ENCODE results near the gene NR5A2. TPM values are rescaled to one million over a fixed set of nuclear protein-coding genes. Genes with fewer than 3 reads are reported as not detected.

The NR5A2 gene
- polyA plus RNA-seq, 2 donors, result 0.31 to 0.37 TPM

DNA sequence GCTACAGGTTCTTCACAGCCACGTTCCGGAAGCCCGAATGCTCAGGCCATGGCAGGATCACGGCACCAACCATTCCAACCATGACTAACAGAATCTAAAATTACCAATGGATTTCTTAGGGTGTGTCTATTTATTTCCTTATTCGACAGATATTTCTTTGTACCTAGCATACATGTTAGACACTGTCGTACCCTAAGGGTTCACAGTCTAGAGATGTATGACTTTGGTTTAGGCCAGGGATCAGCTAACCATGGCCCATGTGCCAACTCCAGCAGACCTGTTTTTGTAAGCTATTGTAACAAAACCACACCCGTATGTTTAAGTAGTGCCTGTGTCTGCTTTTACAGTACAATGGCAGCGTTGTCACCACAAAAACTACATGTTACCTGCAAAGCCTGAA, 167.0 kb downstream of the NR5A2 start:
- Histone ChIP-seq H3K36me3 (ENCODE audit: control insufficient read depth in 2 of 2, insufficient read depth in 2 of 2, low read length in 1 of 2) (no peaks in the 10 kb centered on the region), H3K4me3 (ENCODE audit: low read depth in 1 of 2, low read length in 2 of 2) (no peak overlapping the region), H3K9me3 (ENCODE audit: control insufficient read depth in 2 of 2, insufficient read depth in 1 of 2, low read depth in 1 of 2, low read length in 1 of 2) (no peaks in the 10 kb centered on the region), H3K4me1 (ENCODE audit: control insufficient read depth in 2 of 2, insufficient read depth in 2 of 2, low read length in 1 of 2) (no peaks in the 10 kb centered on the region), H3K27ac (ENCODE audit: low read depth in 2 of 2, low read length in 1 of 2) (no peak overlapping the region), H3K27me3 (ENCODE audit: control insufficient read depth in 1 of 2, insufficient read depth in 2 of 2, low read length in 2 of 2) (no peaks in the 10 kb centered on the region)
- WGBS, 2 donors, result 56 to 68% methylated on average over 8 of the region's 8 CpGs

- Histone ChIP-seq H3K9me3 (ENCODE audit: control insufficient read depth in 2 of 2, insufficient read depth in 1 of 2, low read depth in 1 of 2, low read length in 1 of 2) (peaks cover 0 to 8% of the 10 kb centered on the region in 2 donors), H3K27me3 (ENCODE audit: control insufficient read depth in 1 of 2, insufficient read depth in 2 of 2, low read length in 2 of 2) (peaks cover 0 to 4% of the 10 kb centered on the region in 2 donors), H3K27ac (ENCODE audit: low read depth in 2 of 2, low read length in 1 of 2) (no peak overlapping the region), H3K4me3 (ENCODE audit: low read depth in 1 of 2, low read length in 2 of 2) (no peak overlapping the region), H3K4me1 (ENCODE audit: control insufficient read depth in 2 of 2, insufficient read depth in 2 of 2, low read length in 1 of 2) (no peaks in the 10 kb centered on the region), H3K36me3 (ENCODE audit: control insufficient read depth in 2 of 2, insufficient read depth in 2 of 2, low read length in 1 of 2) (no peaks in the 10 kb centered on the region)
- WGBS, 2 donors, result 51 to 59% methylated on average over 3 of the region's 3 CpGs
These were observed 170.7 kb downstream of the NR5A2 start for GRCh38 chr1:200198236-200198635.

- Histone ChIP-seq H3K27me3 (ENCODE audit: control insufficient read depth in 1 of 2, insufficient read depth in 2 of 2, low read length in 2 of 2) (peaks cover 0 to 1% of the 10 kb centered on the region in 2 donors), H3K9me3 (ENCODE audit: control insufficient read depth in 2 of 2, insufficient read depth in 1 of 2, low read depth in 1 of 2, low read length in 1 of 2) (peaks cover 0 to 6% of the 10 kb centered on the region in 2 donors), H3K27ac (ENCODE audit: low read depth in 2 of 2, low read length in 1 of 2) (no peak overlapping the region), H3K4me1 (ENCODE audit: control insufficient read depth in 2 of 2, insufficient read depth in 2 of 2, low read length in 1 of 2) (no peaks in the 10 kb centered on the region), H3K4me3 (ENCODE audit: low read depth in 1 of 2, low read length in 2 of 2) (no peak overlapping the region), H3K36me3 (ENCODE audit: control insufficient read depth in 2 of 2, insufficient read depth in 2 of 2, low read length in 1 of 2) (no peaks in the 10 kb centered on the region)
- WGBS, 2 donors, result 85 to 91% methylated on average over 5 of the region's 5 CpGs
These were observed 177.9 kb downstream of the NR5A2 start for GRCh38 chr1:200205216-200205995.

DNA sequence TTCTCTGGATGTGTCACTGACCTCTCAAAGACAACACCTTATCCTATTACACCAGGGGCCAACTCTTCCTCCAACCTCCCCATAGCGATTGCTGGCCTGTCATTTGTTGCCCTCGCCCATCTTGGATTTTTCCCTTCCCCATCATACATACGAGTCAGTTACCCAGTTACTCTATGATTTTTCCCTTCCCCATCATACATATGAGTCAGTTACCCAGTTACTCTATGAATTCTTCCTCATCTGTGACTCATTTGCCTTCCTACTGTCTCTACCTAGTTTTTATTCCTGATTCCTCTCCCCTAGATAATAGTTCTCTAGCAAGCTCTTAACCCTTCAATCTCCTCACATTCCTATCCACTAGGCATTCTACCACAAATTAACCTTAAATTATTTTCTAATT, 178.8 kb downstream of the NR5A2 start:
- no peaks in the 10 kb centered on the region for H3K4me1 ChIP-seq (ENCODE audit: control insufficient read depth in 2 of 2, insufficient read depth in 2 of 2, low read length in 1 of 2)
- H3K9me3 ChIP-seq (ENCODE audit: control insufficient read depth in 2 of 2, insufficient read depth in 1 of 2, low read depth in 1 of 2, low read length in 1 of 2), result no peaks in the 10 kb centered on the region
- H3K4me3 ChIP-seq (ENCODE audit: low read depth in 1 of 2, low read length in 2 of 2), result no peak overlapping the region
- H3K36me3 ChIP-seq (ENCODE audit: control insufficient read depth in 2 of 2, insufficient read depth in 2 of 2, low read length in 1 of 2), result no peaks in the 10 kb centered on the region
- 77 to 86% methylated on average over 3 of the region's 3 CpGs for WGBS, 2 donors
- no peaks in the 10 kb centered on the region for H3K27me3 ChIP-seq (ENCODE audit: control insufficient read depth in 1 of 2, insufficient read depth in 2 of 2, low read length in 2 of 2)
- no peak overlapping the region for H3K27ac ChIP-seq (ENCODE audit: low read depth in 2 of 2, low read length in 1 of 2)

GRCh38 chr1:200206761-200207160, 179.3 kb downstream of the NR5A2 start:
- WGBS, 2 donors, result 36 to 48% methylated on average over 1 of the region's 1 CpG

DNA sequence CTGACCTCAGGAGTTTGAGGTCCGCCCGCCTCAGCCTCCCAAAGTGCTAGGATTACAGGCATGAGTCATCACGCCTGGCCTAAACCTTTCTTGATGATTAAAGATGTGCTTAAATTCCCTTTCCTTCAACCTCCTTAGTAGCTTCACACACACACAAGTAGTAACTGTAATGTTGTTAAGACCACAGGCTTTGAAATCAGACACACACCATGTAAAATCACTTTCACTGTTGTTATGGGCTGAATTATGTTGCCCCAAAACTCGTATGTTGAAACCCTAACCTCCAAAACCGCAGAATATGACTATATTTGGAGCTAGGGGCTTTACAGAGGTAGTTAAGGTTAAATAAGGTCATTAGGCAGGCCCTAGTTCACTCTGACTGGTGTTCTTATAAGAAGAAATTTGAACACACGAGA, 180.2 kb downstream of the NR5A2 start:
- Histone ChIP-seq H3K4me3 (ENCODE audit: low read depth in 1 of 2, low read length in 2 of 2) (no peak overlapping the region), H3K9me3 (ENCODE audit: control insufficient read depth in 2 of 2, insufficient read depth in 1 of 2, low read depth in 1 of 2, low read length in 1 of 2) (no peaks in the 10 kb centered on the region), H3K27ac (ENCODE audit: low read depth in 2 of 2, low read length in 1 of 2) (no peak overlapping the region), H3K36me3 (ENCODE audit: control insufficient read depth in 2 of 2, insufficient read depth in 2 of 2, low read length in 1 of 2) (no peaks in the 10 kb centered on the region), H3K4me1 (ENCODE audit: control insufficient read depth in 2 of 2, insufficient read depth in 2 of 2, low read length in 1 of 2) (no peaks in the 10 kb centered on the region), H3K27me3 (ENCODE audit: control insufficient read depth in 1 of 2, insufficient read depth in 2 of 2, low read length in 2 of 2) (no peaks in the 10 kb centered on the region)
- 76 to 79% methylated on average over 6 of the region's 6 CpGs for WGBS, 2 donors

More at GRCh38 chr1:200206761-200207160, 179.3 kb downstream of the NR5A2 start:
- Histone ChIP-seq H3K4me3 (ENCODE audit: low read depth in 1 of 2, low read length in 2 of 2) (no peak overlapping the region), H3K27me3 (ENCODE audit: control insufficient read depth in 1 of 2, insufficient read depth in 2 of 2, low read length in 2 of 2) (no peaks in the 10 kb centered on the region), H3K27ac (ENCODE audit: low read depth in 2 of 2, low read length in 1 of 2) (no peak overlapping the region), H3K4me1 (ENCODE audit: control insufficient read depth in 2 of 2, insufficient read depth in 2 of 2, low read length in 1 of 2) (no peaks in the 10 kb centered on the region), H3K36me3 (ENCODE audit: control insufficient read depth in 2 of 2, insufficient read depth in 2 of 2, low read length in 1 of 2) (no peaks in the 10 kb centered on the region), H3K9me3 (ENCODE audit: control insufficient read depth in 2 of 2, insufficient read depth in 1 of 2, low read depth in 1 of 2, low read length in 1 of 2) (no peaks in the 10 kb centered on the region)

DNA sequence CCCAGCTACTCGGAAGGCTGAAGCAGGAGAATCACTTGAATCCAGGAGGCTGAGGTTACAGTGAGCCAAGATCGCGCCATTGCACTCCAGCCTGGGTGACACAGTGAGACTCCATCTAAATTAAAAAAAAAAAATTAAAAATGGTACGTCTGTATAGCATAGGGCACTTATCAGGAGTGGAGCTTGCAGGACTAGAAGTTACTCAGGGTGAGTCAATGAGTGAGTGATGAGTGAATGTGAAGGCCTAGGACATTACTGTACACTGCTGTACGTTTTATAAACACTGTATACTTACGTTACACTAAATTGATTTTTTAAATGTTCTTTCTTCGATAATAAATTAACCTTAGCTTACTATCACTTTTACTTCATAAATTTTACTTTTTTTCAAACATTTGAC, 183.6 kb downstream of the NR5A2 start:
- 80 to 84% methylated on average over 7 of the region's 7 CpGs for WGBS, 2 donors
- Histone ChIP-seq H3K4me3 (ENCODE audit: low read depth in 1 of 2, low read length in 2 of 2) (no peak overlapping the region), H3K27ac (ENCODE audit: low read depth in 2 of 2, low read length in 1 of 2) (no peak overlapping the region), H3K36me3 (ENCODE audit: control insufficient read depth in 2 of 2, insufficient read depth in 2 of 2, low read length in 1 of 2) (no peaks in the 10 kb centered on the region), H3K4me1 (ENCODE audit: control insufficient read depth in 2 of 2, insufficient read depth in 2 of 2, low read length in 1 of 2) (no peaks in the 10 kb centered on the region), H3K9me3 (ENCODE audit: control insufficient read depth in 2 of 2, insufficient read depth in 1 of 2, low read depth in 1 of 2, low read length in 1 of 2) (peaks cover 0 to 2% of the 10 kb centered on the region in 2 donors), H3K27me3 (ENCODE audit: control insufficient read depth in 1 of 2, insufficient read depth in 2 of 2, low read length in 2 of 2) (no peaks in the 10 kb centered on the region)

DNA sequence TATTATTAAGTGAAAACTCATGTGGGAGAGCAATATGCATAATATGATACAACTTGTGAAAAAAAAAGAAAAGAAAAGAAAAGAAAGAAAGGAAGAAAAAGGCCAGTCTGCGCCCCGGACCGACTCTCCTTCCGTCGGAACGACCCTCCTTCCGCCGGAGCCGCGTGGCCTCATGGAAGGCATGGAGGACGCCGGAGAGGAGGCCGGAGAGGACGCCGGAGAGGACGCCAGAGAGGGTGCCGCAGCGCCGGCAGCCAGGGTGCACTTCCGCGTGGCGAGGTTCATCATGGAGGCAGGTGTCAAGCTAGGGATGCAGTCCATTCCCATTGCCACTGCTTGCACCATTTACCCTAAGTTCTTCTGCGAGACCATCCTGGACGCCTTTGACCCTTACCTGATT, 185.9 kb downstream of the NR5A2 start:
- no peaks in the 10 kb centered on the region for H3K27me3 ChIP-seq (ENCODE audit: control insufficient read depth in 1 of 2, insufficient read depth in 2 of 2, low read length in 2 of 2)
- H3K36me3 ChIP-seq (ENCODE audit: control insufficient read depth in 2 of 2, insufficient read depth in 2 of 2, low read length in 1 of 2), result no peaks in the 10 kb centered on the region
- H3K9me3 ChIP-seq (ENCODE audit: control insufficient read depth in 2 of 2, insufficient read depth in 1 of 2, low read depth in 1 of 2, low read length in 1 of 2), result peaks cover 0 to 2% of the 10 kb centered on the region in 2 donors
- H3K27ac ChIP-seq (ENCODE audit: low read depth in 2 of 2, low read length in 1 of 2), result no peak overlapping the region
- 96 to 98% methylated on average over 21 to 24 of the region's 24 CpGs for WGBS, 2 donors
- no peaks in the 10 kb centered on the region for H3K4me1 ChIP-seq (ENCODE audit: control insufficient read depth in 2 of 2, insufficient read depth in 2 of 2, low read length in 1 of 2)
- no peak overlapping the region for H3K4me3 ChIP-seq (ENCODE audit: low read depth in 1 of 2, low read length in 2 of 2)

DNA sequence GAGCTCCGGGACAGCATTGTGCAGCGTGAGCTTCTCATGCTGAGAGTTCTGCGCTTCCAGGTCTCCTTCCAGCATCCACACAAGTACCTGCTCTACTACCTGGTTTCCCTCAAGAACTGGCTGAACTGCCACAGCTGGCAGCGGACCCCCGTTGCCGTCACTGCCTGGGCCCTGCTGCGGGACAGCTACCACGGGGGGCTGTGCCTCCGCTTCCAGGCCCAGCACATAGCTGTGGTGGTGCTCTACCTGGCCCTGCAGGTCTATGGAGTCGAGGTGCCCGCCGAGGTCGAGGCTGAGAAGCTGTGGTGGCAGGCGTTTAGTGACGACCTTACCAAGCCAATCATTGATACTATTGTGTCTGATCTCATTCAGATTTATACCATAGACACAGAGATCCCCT, 186.4 kb downstream of the NR5A2 start:
- peaks cover 0 to 2% of the 10 kb centered on the region in 2 donors for H3K9me3 ChIP-seq (ENCODE audit: control insufficient read depth in 2 of 2, insufficient read depth in 1 of 2, low read depth in 1 of 2, low read length in 1 of 2)
- WGBS, 2 donors, result 93 to 95% methylated on average over 15 of the region's 15 CpGs
- H3K36me3 ChIP-seq (ENCODE audit: control insufficient read depth in 2 of 2, insufficient read depth in 2 of 2, low read length in 1 of 2), result no peaks in the 10 kb centered on the region
- no peaks in the 10 kb centered on the region for H3K27me3 ChIP-seq (ENCODE audit: control insufficient read depth in 1 of 2, insufficient read depth in 2 of 2, low read length in 2 of 2)
- H3K4me3 ChIP-seq (ENCODE audit: low read depth in 1 of 2, low read length in 2 of 2), result no peak overlapping the region
- no peak overlapping the region for H3K27ac ChIP-seq (ENCODE audit: low read depth in 2 of 2, low read length in 1 of 2)
- H3K4me1 ChIP-seq (ENCODE audit: control insufficient read depth in 2 of 2, insufficient read depth in 2 of 2, low read length in 1 of 2), result no peaks in the 10 kb centered on the region

- Histone ChIP-seq H3K27me3 (ENCODE audit: control insufficient read depth in 1 of 2, insufficient read depth in 2 of 2, low read length in 2 of 2) (no peaks in the 10 kb centered on the region), H3K36me3 (ENCODE audit: control insufficient read depth in 2 of 2, insufficient read depth in 2 of 2, low read length in 1 of 2) (no peaks in the 10 kb centered on the region), H3K4me1 (ENCODE audit: control insufficient read depth in 2 of 2, insufficient read depth in 2 of 2, low read length in 1 of 2) (no peaks in the 10 kb centered on the region), H3K27ac (ENCODE audit: low read depth in 2 of 2, low read length in 1 of 2) (no peak overlapping the region), H3K4me3 (ENCODE audit: low read depth in 1 of 2, low read length in 2 of 2) (no peak overlapping the region), H3K9me3 (ENCODE audit: control insufficient read depth in 2 of 2, insufficient read depth in 1 of 2, low read depth in 1 of 2, low read length in 1 of 2) (peaks cover 0 to 2% of the 10 kb centered on the region in 2 donors)
- 81 to 83% methylated on average over 2 of the region's 2 CpGs for WGBS, 2 donors
These were observed 187.8 kb downstream of the NR5A2 start for GRCh38 chr1:200215350-200215749.

Data from esophagus (tissue), 2 donors.